Measurements from ENCODE around the gene C18orf63. TPM values are rescaled to one million over a fixed set of nuclear protein-coding genes. Genes with fewer than 3 reads are reported as not detected.

The C18orf63 gene
- polyA plus RNA-seq, 1 donor from 2014 or later = not detected

DNA sequence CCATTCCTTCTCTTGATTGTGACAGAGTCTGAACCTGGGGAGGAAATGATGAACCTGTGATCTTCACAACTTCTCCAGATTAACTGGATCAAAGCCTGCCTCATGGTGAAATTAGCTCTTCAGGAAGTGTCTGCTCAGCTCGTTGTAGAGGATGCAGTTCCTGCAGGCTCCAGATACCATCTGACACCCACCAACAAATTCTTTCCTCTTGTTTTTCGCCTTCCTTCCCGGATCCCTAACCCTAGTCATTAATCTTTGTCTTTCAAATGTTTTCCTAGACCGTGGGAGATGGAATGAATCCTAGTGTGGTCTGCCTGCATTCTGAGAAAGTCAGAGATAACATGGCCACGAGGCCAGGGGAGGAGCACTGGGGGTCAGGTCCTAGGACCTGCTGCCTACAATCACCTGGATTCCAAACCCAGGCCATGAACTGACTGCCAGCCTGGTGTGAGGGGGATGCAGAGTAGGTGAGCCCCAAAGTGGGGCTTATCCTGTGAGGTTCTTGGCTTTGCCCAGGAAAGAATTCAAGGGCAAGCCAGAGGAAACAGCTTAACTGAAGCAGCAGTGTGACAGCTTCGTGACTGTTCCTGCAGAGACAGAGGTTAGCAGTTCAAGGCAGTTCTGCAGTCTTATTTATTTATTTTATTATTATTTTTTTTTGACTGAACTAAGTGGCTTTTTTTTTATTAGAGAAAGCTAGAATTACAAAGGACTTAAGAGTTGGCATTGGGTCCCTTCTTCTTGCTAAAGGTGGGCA, 73.7 kb downstream of the C18orf63 start:
- Histone ChIP-seq H3K4me2 (ENCODE audit: low read length) (no peak overlapping the region), H3K4me3 (ENCODE audit: low read length) (no peak overlapping the region), H3K27ac (ENCODE audit: low read length) (no peak overlapping the region), H2AFZ (ENCODE audit: low read depth, low read length) (no peak overlapping the region), H3K9me3 (ENCODE audit: low read length) (no peaks in the 10 kb centered on the region), H3F3A (ENCODE audit: insufficient read depth, low read length, poor library complexity, severe bottlenecking) (no peaks in the 10 kb centered on the region), H4K20me1 (ENCODE audit: insufficient read depth) (no peaks in the 10 kb centered on the region), H3K9me2 (ENCODE audit: insufficient read depth, low read length) (no peaks in the 10 kb centered on the region), H3K79me2 (replicated peaks; ENCODE audit: insufficient read depth, low read length) (no peaks in the 10 kb centered on the region), H3K27me3 (ENCODE audit: insufficient read depth, low read depth, low read length) (no peaks in the 10 kb centered on the region), H3K9ac (ENCODE audit: low read length) (no peak overlapping the region), H3K36me3 (ENCODE audit: insufficient read depth, low read length) (no peaks in the 10 kb centered on the region)
- TF ChIP-seq EP300 (conservative IDR thresholded peaks at IDR 0.05; ENCODE audit: poor library complexity, severe bottlenecking) = no peak
- no peak for TF ChIP-seq EZH2 (IDR thresholded peaks at IDR 0.05; ENCODE audit: borderline replicate concordance, insufficient read depth, low read length, poor library complexity, severe bottlenecking)
- no peak for TF ChIP-seq POLR2AphosphoS5 (IDR thresholded peaks at IDR 0.05)
- no peak for TF ChIP-seq RAD21 (conservative IDR thresholded peaks at IDR 0.05)
- TF ChIP-seq, protein P1, sequence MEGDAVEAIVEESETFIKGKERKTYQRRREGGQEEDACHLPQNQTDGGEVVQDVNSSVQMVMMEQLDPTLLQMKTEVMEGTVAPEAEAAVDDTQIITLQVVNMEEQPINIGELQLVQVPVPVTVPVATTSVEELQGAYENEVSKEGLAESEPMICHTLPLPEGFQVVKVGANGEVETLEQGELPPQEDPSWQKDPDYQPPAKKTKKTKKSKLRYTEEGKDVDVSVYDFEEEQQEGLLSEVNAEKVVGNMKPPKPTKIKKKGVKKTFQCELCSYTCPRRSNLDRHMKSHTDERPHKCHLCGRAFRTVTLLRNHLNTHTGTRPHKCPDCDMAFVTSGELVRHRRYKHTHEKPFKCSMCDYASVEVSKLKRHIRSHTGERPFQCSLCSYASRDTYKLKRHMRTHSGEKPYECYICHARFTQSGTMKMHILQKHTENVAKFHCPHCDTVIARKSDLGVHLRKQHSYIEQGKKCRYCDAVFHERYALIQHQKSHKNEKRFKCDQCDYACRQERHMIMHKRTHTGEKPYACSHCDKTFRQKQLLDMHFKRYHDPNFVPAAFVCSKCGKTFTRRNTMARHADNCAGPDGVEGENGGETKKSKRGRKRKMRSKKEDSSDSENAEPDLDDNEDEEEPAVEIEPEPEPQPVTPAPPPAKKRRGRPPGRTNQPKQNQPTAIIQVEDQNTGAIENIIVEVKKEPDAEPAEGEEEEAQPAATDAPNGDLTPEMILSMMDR (IDR thresholded peaks at IDR 0.05; ENCODE audit: poor library complexity, severe bottlenecking) = no peak
- TF ChIP-seq SMC3 (conservative IDR thresholded peaks at IDR 0.05; ENCODE audit: poor library complexity) = no peak
- TF ChIP-seq, protein P2, sequence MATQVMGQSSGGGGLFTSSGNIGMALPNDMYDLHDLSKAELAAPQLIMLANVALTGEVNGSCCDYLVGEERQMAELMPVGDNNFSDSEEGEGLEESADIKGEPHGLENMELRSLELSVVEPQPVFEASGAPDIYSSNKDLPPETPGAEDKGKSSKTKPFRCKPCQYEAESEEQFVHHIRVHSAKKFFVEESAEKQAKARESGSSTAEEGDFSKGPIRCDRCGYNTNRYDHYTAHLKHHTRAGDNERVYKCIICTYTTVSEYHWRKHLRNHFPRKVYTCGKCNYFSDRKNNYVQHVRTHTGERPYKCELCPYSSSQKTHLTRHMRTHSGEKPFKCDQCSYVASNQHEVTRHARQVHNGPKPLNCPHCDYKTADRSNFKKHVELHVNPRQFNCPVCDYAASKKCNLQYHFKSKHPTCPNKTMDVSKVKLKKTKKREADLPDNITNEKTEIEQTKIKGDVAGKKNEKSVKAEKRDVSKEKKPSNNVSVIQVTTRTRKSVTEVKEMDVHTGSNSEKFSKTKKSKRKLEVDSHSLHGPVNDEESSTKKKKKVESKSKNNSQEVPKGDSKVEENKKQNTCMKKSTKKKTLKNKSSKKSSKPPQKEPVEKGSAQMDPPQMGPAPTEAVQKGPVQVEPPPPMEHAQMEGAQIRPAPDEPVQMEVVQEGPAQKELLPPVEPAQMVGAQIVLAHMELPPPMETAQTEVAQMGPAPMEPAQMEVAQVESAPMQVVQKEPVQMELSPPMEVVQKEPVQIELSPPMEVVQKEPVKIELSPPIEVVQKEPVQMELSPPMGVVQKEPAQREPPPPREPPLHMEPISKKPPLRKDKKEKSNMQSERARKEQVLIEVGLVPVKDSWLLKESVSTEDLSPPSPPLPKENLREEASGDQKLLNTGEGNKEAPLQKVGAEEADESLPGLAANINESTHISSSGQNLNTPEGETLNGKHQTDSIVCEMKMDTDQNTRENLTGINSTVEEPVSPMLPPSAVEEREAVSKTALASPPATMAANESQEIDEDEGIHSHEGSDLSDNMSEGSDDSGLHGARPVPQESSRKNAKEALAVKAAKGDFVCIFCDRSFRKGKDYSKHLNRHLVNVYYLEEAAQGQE (IDR thresholded peaks at IDR 0.05; ENCODE audit: borderline replicate concordance) = no peak
- no peak for TF ChIP-seq MXI1 (conservative IDR thresholded peaks at IDR 0.05; ENCODE audit: poor library complexity, severe bottlenecking)
- TF ChIP-seq TAF1 (IDR thresholded peaks at IDR 0.05; ENCODE audit: low read depth) = no peak

DNA sequence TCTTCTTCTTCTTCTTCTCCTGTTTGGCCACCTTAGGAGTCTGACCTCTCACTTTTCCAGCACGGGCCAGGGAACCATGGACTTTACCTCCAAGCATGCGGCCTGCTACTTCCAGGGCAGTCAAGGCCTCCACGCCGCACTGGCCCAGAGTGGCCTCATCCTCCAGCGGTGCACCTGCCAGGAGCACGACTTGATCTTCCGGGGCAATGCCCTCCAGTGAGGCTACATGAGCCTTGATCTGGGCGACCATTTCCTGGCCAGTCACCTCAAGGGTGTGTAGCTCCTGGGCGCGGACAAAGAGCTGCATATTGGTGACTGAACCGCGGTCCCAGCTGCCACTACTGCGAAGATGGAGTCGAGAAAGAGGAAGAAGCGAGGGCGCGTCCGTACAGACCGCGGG, 74.4 kb downstream of the C18orf63 start:
- Histone ChIP-seq H3K27me3 (ENCODE audit: insufficient read depth, low read depth, low read length) (no peaks in the 10 kb centered on the region), H3K9me2 (ENCODE audit: insufficient read depth, low read length) (no peaks in the 10 kb centered on the region), H3K9ac (ENCODE audit: low read length) (no peak overlapping the region), H3K4me2 (ENCODE audit: low read length) (no peak overlapping the region), H2AFZ (ENCODE audit: low read depth, low read length) (no peak overlapping the region), H4K20me1 (ENCODE audit: insufficient read depth) (no peaks in the 10 kb centered on the region), H3K4me3 (ENCODE audit: low read length) (no peak overlapping the region), H3K79me2 (replicated peaks; ENCODE audit: insufficient read depth, low read length) (no peaks in the 10 kb centered on the region), H3K27ac (ENCODE audit: low read length) (no peak overlapping the region), H3K9me3 (ENCODE audit: low read length) (no peaks in the 10 kb centered on the region), H3F3A (ENCODE audit: insufficient read depth, low read length, poor library complexity, severe bottlenecking) (no peaks in the 10 kb centered on the region), H3K36me3 (ENCODE audit: insufficient read depth, low read length) (no peaks in the 10 kb centered on the region)
- TF ChIP-seq, protein P2 (IDR thresholded peaks at IDR 0.05; ENCODE audit: borderline replicate concordance) = no peak
- TF ChIP-seq, protein P1 (IDR thresholded peaks at IDR 0.05; ENCODE audit: poor library complexity, severe bottlenecking) = no peak
- no peak for TF ChIP-seq EZH2 (IDR thresholded peaks at IDR 0.05; ENCODE audit: borderline replicate concordance, insufficient read depth, low read length, poor library complexity, severe bottlenecking)
- no peak for TF ChIP-seq RAD21 (conservative IDR thresholded peaks at IDR 0.05)
- no peak for TF ChIP-seq MXI1 (conservative IDR thresholded peaks at IDR 0.05; ENCODE audit: poor library complexity, severe bottlenecking)
- TF ChIP-seq POLR2AphosphoS5 (IDR thresholded peaks at IDR 0.05) = no peak
- TF ChIP-seq SMC3 (conservative IDR thresholded peaks at IDR 0.05; ENCODE audit: poor library complexity) = no peak
- no peak for TF ChIP-seq TAF1 (IDR thresholded peaks at IDR 0.05; ENCODE audit: low read depth)
- no peak for TF ChIP-seq EP300 (conservative IDR thresholded peaks at IDR 0.05; ENCODE audit: poor library complexity, severe bottlenecking)

All from neural cell (in vitro differentiated cells).